ENCODE data around the gene SGPP2. TPM values are rescaled to one million over a fixed set of nuclear protein-coding genes. Genes with fewer than 3 reads are reported as not detected.

Gene SGPP2
- total RNA-seq, 1 donor from 2014 or later: 14.8 TPM

DNA sequence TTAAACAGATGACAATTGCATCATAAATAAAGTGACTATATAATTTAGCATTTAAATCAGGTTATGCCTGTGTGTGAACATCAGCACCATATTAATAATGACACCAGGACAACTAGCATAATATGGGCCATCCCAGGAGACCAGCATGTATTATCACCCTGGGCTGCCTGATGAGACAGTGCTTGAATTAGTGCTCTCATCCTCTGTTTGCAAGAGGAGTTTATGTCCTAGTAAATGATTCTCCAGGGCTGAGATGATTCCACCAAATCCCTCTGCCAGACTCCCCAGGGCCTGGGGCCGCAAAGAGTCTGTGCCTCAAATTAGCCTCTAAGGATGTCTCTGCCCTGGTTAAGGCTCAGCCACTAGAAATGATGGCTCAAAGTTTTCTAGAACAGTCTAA, 97.7 kb downstream of the SGPP2 start:
- intact Hi-C loops (cut with micrococcal nuclease): no loop called here

GRCh38 chr2:222523783-222524544, 99.6 kb downstream of the SGPP2 start:
- intact Hi-C loops (cut with micrococcal nuclease): no loop called here

DNA sequence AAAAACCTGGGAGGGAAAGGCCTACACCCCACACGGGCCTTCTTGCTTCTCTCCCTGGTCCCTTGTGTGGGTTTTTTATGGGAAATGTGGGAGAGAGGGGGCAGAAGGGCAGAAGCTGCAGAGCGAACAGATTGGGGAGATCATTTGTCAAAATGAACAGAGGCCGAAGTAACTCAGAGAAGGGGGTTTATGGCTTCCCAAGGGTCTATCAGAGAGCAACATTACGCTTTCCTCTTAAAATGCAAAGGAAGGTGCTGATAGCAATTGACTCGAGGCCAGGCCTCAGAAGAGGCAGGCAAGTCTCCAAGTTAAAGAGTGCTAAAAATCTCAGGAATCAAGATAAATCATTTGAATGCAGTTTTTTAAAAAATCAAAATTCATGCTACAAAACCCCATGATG, 101.5 kb downstream of the SGPP2 start:
- intact Hi-C loops (cut with micrococcal nuclease): no loop called here

DNA sequence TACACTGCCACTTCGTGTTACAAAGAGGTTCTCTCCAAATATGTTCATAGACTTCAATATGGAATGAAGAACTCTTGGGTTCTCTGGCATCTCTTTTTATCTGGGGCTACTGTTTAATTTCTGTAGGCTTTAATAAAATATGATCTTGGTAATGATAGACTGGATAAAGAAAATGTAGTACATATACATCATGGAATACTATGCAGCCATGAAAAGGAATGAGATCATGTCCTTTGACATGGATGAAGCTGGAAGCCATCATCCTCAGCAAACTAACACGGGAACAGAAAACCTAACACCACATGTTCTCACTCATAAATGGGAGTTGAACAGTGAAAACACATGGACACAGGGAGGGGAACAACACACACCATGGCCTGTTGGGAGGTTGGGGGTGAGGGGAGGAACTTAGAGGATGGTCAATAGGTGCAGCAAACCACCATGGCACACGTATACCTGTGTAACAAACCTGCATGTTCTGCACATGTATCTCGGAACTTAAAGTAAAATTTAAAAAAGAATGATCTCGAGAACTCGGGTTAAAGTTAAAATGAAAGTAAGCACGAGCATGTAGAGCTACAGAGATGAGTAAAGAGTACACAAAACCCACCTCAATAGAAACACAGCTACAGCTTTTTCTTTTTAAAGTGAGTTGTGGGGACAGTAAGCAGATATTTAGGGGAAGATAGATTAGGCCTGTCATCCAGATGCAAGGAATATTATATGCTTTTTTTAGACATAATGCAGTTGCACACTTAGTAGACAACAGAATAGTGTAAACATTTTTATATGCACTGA, 102.3 kb downstream of the SGPP2 start:
- intact Hi-C loops (cut with micrococcal nuclease): no loop called here

- intact Hi-C loops (cut with micrococcal nuclease): no loop called here
Measured at GRCh38 chr2:222532315-222532714, 108.0 kb downstream of the SGPP2 start.

GRCh38 chr2:222535477-222535876, 111.1 kb downstream of the SGPP2 start:
- intact Hi-C loops (cut with micrococcal nuclease): no loop called here

- intact Hi-C loops (cut with micrococcal nuclease): no loop called here
Measured at GRCh38 chr2:222538535-222538934, 114.2 kb downstream of the SGPP2 start.

GRCh38 chr2:222544661-222545060, 120.3 kb downstream of the SGPP2 start:
- intact Hi-C loops (cut with micrococcal nuclease): no loop called here

GRCh38 chr2:222545823-222546795, 121.8 kb downstream of the SGPP2 start:
- intact Hi-C loops (cut with micrococcal nuclease): no loop called here

DNA sequence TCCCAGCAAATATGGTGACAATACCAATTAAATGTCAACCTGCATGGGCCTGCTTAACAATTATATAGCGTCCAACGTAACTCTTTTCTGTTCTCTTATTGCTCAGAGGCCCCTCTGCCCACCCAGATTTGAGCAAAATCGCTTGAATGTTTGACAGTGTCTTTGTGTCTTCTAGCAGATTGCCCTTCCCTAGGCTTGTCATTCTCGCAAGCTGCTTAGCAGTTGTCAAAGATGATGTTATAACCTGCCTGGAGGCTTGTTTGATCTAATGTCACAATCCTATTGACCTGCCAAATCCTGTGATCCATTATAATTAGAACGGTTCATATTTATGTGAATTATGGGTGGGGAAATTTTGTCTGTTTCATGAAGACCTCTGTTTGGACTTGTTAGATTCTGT, 122.7 kb downstream of the SGPP2 start:
- intact Hi-C loops (cut with micrococcal nuclease): no loop called here

GRCh38 chr2:222548992-222549391, 124.6 kb downstream of the SGPP2 start:
- intact Hi-C loops (cut with micrococcal nuclease): no loop called here

DNA sequence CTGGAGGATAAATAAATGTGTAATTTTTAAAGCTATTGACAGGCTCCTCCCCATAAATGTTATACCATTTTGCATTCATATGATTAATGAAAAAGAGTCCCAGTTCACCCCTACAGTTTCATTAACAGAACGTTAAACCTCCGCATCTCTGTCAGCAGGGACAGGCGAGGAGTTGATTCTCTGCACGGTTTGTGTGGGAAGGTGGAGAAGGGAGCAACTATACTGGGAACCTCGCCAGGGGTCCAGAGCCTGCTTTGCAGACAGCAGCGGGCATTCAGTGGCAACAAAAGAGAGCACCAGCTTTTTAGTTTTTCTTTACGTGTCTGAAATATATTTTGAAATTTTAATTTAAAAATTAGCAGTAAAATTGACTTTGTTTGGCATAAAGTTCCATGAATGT, 130.2 kb downstream of the SGPP2 start:
- intact Hi-C loops (cut with micrococcal nuclease): no loop called here

GRCh38 chr2:222561151-222561550, 136.8 kb downstream of the SGPP2 start:
- intact Hi-C loops (cut with micrococcal nuclease): loop anchor here (1.0 to 5.0 kb wide), 2 partner anchors 134 to 243 kb away; no protein-coding TSS in a partner anchor

DNA sequence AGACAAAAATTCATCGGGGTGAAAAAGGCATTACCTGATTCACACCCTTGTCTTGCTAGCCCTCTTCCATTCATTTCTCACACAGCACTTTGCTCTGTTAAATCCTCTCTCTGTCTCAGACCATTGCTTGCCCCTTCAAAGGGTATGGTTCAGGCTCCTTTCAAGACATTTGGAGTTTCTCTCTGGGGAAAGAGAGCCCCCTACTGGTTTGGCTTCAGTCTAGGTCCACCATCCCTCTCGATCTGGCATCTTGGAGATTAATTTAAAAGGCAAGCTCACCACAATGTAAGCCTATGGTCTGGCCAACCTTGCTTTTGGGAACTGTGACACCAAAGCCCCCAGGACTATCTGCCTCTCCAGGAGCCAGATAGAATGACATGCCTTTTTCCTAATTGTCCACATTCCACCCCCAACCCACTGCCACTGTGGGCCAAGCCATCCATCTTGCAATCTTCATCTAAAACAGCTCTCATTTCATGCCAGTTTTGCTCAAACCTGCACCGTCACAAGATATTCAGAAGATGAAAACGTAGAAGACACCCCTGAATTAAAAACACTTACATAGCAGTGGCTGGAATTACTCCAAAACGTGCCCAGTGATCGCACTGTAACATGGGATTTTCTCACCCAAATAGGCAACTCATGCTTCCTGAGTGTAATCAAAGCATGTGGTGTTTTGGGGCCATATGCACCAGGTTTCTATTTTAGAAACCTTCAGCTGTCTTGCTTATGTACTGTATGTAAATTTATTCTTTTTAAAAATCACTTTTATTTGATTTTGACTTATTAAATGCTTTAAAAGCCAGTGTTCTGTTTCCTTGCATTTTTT, 137.7 kb downstream of the SGPP2 start:
- intact Hi-C loops (cut with micrococcal nuclease): loop anchor here (1.0 to 5.0 kb wide), 3 partner anchors 135 to 505 kb away; no protein-coding TSS in a partner anchor

DNA sequence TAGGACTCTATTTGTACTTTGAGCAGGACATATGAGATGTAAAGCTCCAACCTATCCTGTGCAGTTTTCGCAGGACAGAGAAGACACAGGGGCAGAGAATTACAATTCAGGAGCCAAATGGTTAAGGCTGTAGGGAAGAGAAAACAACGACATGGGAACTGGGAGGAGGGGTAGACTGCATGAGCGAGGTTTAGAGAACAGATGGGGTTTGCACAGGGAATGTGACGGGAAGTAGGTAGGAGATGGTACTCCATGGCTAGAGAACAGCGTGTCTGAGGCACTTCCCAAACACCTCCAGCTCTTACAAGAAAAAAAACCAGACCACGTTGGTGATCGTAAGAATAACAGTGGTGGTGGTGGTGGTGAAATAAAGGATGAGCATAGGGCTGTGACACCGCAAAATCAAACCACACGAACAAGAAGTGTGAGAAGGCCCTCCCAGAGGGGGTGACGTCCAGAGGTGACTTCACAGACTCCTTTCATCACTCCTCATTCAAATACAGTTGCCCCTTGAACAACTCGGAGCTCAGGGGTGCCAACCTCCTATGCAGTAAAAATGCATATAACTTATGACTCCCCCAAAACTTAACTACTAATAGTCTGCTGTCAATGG, 138.9 kb downstream of the SGPP2 start:
- intact Hi-C loops (cut with micrococcal nuclease): loop anchor here (5.0 kb wide), 1 partner anchor 136 kb away; no protein-coding TSS in a partner anchor

DNA sequence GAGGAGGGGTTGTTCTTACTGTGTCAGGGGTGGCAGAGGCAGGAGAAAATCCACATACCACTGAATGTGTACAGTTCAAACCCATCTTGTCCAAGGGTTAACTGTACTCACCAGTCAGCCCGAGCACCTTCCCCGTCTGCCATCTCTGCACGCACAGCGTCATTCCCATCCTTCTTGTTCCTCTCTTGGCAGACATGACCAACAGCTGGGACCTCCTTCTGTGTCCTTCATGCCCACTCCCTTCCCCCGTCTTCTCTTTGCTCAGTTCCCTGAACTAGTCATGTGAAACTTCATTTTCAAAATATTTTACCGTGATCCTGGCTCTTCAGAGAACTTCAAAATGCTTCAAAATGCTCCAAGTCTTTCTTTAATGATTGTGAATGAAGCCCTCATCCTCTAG, 139.6 kb downstream of the SGPP2 start:
- intact Hi-C loops (cut with micrococcal nuclease): loop anchor here (5.0 kb wide), 1 partner anchor 137 kb away; no protein-coding TSS in a partner anchor

- intact Hi-C loops (cut with micrococcal nuclease): no loop called here
Measured at GRCh38 chr2:222566229-222566628, 141.9 kb downstream of the SGPP2 start.

DNA sequence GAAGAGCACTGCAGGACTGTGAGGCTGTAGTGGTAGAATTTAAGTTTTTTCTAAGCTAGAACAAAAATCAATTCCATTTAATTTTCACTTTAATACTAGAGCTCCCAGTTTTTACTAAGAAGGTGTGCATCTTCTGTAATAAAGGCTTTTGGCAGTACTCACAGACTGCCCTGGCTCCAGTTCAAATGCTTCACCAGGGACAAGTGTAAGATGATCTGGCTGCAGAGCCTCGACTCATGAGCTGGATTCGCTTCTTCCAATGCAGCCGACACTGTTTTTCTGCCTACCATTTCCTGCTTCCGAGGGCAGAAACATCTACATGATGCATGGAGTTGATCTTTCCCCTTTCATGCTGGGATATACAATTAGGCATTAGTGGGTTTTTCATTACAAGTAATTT, 144.5 kb downstream of the SGPP2 start:
- intact Hi-C loops (cut with micrococcal nuclease): no loop called here

DNA sequence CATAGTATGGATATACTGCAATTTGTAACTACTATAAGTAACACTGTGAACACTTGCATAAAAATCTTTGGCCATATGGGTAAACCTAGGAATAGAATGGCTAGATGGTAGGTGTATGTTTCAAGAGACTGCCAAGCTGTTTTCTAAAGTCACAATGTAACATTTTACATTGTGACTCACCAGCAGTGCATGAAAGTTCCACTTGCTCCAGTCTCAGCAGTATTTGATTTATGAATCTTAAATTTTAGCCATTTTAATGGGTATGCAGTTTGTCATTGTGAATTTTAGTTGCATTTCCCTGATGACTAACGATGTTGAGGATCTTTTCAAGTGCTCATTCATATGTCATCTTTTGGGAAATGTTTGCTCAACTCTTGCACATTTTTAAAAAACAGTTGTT, 145.5 kb downstream of the SGPP2 start:
- intact Hi-C loops (cut with micrococcal nuclease): no loop called here

DNA sequence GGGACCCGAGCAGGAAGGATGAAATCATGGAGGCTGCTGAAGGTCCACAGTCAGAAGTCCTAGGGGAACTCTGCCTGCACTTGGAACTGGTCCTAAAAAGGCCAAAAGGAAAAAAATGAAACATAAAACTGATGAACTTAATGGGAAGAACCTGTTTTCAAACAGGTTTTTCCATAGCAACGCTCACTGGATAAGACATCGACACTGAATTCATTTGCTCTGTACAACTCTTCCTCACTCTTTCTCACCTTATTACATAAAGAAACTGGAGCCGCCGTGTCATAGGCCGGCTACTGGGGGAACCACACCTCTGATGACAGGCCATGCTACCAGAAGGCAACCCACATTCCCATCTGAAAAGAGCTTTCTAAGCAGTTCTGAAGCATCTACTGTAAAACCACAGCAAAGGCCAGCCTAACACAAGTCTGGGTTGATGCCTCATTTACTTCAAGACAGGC, 147.9 kb downstream of the SGPP2 start:
- intact Hi-C loops (cut with micrococcal nuclease): no loop called here
